ENCODE data around the gene GPC5.
"Not testable (repeated sequence)": the region's sequence is repeated elsewhere in the genome, so short reads cannot be mapped to it uniquely, and the experiment has no call there.

Gene GPC5

DNA sequence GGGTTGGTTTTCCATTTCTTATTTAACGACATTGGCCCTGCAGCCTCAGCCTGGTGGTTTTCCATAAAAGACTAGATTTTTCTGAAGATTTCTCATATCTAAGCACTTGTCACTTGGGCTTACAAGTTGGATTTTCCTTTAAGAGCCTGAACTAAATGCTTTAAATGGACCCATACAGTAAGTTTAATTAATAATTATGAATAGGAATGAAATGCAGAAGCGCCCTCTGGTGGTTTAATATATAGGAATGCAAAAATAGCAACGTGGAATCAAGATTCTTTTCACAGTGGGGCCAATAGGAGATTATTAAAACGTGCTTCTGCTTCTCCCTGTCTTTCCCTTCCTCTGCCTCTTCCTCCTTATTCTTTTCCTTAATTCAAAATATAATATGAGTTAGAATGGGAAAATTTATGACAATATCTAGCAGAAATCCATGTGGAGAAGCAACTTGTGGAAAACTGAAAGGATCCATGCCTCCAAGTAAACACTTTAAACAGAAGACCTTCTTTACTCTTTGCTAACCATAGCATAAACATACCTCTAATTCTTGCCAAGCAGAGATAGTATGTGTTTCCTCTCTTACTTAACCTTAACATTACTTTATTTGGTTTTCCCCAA lies 324.0 kb downstream of the GPC5 start:
- peak; percentile 72 for DNase-seq

DNA sequence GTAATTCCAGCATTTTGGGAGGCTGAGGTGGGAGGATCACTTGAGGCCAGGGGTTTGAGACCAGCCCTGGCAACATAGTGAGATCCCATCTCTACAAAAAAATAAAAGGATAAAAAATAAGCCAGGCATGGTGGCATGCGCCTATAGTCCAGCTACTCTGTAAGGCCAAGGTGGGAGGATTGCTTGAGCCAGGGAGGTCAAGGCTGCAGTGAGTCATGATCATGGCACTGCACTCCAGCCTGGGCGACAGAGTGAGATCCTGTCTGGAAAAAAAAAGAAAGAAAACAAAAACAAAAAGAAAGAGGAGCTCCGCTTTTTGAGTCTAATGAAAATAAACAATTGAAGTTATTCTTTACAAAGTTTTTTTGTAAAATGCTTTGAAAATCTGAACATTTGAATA lies 326.2 kb downstream of the GPC5 start:
- DNase-seq: no peak

DNA sequence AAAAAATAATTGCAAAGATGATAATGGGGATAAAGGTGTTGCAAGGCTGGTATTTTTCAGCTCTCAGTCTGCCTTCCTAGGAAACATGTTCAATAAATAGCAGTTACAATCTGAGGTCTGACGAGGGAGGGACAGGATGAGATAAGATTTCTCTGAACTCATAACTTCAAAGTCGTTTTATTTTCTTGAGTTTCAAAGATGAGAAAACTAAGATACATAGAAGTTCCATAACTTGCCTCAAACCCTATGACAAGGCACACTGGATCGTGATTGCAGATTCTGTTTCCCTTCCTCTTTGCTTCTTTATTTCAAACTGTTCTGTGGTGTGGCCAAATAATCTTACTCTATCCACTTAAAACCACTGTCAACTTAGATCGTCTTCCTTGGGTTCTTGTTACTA lies 327.2 kb downstream of the GPC5 start:
- no peak for DNase-seq

DNA sequence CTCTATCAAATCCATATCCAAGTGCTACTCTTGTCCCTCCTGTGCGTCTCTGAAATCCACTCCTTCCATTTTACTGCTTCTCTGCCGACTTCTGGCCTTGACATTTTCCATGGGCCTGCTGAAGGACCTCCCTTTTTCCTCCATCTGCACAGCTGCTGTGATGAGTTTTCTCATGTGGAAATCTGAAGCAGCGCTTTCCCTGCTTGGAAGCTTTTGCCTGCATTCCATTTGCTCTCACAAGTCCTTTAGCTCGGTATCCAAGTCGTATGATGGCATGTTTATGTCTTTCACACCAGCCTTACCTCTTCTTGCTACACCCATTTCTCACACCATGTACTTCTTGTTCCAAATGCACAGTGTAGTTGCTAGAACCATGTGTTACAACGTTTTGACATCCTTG lies 328.2 kb downstream of the GPC5 start:
- no peak for DNase-seq

DNA sequence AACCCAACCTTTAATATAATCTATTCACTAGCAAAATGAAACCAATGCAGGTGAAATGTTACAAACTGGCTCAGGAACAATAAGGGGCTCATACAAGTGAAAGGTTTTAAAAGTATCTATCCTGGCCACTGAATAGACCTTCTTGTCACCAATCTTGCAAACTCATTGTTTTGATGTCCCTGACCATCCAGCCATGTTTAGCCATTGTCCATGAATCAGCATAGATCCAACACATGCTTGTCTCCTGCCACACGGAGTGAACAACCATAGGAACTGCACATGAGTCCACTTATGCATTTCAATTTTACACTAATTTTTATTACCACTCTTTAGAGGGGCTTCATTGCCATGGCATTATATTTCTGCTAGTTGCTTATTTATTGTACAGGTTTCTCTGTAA lies 331.4 kb downstream of the GPC5 start:
- DNase-seq: no peak

DNA sequence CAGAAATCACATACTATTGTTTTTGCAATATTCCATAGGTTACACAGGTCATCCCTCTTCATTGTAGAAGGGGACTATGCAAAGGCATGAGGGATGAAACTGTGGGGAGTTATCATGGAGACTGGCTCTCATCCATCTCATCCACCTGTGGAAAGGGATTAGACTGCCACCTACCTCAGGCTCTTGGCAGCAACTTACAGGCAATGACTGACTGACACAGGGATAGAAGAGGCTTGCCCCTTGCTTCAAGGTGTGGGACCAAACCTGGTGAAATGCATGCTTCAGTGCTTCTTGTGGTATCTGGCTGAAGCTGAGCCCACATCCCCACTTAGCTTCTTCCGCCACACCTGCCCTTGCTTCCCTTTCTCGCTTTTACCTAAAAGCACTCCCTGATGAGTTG lies 341.3 kb downstream of the GPC5 start:
- DNase-seq: no peak

DNA sequence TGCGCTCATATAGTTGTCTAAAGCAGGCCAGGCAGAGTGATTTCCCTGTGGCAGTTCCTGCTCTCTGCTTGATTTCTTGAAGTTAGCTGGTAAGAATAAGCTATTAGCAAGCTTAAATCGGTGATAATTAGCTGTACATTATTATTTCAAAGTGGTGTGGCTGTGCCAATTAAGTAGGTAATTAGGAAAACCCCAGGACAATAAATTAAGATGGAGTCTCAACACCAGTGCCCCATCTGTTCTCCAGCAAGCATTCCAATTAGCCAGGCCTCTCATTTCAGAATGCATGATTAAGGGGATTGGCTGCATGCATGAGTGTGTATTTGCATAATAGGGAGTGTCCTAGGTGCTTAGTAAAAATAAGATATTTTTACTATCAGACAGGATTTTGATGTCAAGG lies 342.3 kb downstream of the GPC5 start:
- DNase-seq: no peak

DNA sequence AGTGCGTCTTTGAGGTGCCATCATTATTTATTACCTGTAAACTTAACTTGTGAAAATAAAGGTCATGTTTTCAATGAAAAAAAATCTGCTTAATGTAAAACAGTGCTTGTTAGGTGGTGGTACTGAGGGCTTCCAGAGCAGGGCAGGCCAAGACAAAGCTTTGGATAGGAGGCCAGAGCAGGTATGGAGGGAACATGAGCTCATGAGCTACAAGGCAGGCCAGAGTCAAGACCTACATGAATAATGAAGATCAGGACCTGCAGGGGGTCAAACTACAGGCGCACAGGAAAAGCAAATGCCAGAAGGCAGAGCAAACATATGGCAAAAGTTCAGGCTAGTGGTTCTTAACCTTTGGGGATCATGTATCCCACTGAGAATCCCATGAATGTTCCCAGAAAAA lies 343.5 kb downstream of the GPC5 start:
- DNase-seq: no peak

DNA sequence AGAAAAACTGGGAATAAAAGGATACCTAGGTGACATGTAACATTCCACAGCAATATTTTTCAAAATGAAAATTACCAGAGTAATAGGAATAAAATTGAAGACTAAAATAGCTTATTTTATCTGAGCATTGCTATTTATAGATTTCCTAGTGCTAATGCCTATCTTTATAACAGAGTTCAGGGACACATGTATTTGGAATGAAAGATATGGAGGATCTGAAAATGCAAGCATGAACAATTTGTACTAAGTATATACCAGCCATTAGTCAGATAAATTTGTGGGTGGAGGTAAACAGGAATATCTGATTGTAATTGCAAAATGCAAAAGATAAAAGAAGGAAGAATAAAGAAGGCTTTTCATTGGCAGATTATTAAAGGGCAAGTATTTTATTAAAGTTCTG lies 345.9 kb downstream of the GPC5 start:
- no peak for DNase-seq

DNA sequence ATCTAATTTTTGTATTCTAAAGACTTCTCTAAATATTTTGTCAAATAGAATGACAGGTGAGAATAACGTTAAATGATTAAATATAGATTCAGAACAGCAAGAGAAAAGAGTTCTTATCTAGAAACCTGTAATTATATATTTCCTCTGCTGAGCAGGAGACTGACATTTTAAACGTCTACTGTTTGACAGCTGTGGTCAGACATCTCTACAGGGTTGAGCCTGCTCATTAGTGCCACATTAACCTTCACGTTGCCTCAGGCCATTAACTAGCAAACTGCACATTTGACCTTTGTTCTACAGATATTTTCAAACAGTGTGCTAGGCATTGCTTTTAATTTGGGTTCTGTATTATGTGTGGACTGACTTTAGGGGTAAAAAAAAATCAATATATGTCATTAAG lies 347.5 kb downstream of the GPC5 start:
- DNase-seq: no peak

DNA sequence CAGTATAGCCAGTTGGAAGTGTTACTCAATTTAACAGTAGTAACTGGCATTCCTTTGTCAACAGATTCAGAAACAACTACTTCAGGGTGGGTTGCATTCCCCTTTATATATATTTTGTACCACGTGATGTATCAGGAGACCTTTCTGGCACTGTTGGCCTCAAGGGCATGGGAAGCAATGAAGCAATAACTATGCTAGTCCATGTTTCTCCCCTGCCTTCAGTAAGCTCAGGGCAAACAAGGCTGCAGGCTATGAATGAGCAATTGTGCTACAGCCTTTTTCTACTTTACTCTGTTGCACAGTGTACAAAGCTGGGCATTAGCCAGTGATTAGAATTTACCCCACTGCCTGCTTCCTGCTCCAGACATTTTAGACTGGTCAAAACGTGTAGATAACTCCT lies 348.8 kb downstream of the GPC5 start:
- no peak for DNase-seq

DNA sequence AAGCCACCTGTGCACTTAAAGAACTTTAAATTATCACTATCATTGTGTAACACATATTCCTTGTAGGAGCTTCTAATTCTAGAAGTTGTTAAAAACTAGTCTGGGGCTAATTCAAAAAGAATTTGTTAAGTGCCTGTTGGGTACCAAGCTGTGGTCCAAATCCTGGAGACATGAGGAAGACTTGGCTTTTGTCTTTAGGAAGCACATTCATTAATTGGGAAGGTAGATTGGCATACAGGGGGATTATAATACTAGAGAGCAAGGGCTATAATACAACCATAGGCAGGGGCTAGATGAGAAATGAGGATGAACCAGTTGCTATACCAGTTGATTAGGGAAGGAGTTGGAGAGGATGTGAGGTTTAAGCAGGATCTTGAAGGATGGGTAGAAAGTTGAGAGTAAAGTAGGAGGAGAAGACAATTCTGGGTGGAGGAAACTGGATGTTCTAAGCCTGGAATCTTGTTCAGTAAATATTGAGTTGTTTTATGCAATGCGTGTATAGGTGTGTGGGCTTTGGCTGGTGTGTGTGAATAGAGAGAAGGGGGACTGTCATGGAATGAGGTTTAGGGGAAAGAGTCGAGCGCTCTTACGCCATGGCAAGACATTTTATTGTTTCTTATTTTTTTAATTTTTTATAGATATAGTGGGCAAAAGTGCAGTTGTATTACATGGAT lies 350.1 kb downstream of the GPC5 start:
- DNase-seq: no peak

DNA sequence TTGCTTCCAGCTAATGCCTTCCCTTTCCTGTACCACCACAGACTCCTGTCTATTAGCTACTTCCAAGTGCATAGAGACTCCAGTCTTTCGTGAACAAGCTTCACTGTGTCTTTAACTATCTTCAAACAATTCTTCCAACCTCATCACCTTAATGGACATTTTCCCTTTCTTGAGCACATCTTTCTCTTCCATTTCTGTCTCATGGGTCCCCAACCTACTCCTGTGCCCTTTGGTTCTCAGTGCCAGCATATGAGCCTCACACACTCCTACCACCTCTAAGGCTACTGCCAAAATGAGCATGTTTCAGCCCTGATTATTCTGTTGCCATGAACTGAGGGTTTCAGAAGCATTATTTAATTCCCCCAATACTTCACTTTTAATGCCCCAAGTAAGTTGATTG lies 360.3 kb downstream of the GPC5 start:
- no peak for DNase-seq

DNA sequence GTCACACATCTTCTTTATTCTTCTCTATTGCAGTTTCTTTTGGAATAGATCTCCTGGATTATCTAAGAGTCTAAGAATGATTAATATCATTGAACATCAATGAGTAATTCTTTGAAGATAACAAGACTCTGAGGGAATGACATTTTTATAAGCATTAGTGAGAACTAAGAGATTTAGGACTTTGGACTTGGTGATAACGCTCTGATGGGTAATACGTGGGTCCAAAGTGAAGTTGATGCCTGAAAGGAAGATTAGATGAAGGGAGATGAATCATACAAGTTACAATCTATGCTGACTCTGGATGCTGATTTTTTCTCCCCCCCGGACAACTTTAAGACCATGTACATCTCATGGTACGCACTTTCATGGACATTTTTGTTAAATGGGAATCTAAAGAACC lies 364.5 kb downstream of the GPC5 start:
- DNase-seq: no peak

DNA sequence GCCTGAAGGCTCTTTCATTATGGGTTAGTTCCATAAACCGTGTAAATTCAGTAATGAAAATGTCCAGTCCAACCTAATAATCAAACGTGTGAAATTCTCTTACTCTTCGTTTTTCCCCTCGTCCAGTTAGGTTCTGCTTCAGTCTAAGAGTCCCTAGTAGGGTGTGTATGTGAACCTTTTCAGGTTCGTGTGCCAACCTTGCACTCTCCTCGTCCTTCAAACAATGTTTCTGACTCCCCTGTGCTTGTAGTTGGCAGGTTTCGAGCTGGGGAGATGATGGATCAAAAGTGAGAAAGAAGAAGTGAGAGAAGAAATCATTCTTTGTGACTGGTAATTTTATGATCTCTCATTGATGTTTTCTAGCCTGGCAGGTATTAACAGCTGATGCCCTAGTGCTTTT lies 366.1 kb downstream of the GPC5 start:
- no peak for DNase-seq

DNA sequence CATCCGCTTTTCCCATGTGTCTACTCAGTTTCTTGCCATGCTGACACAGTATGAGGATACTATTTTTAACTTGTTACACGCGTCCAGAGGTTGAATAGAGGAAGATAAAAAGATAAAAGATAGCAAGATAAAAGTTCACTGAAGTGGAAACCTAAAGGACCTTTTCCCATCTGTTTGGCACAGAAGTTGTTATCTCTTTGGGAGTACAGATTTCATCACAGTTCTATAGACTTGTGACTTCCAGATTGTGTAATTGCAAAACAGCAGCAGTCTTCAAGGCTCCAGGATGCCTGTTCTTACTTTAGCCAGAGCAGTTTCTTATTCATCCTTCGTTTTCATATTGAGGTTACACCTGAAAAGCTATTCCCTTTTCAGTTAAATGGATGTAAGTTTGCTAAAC lies 369.2 kb downstream of the GPC5 start:
- no peak for DNase-seq

DNA sequence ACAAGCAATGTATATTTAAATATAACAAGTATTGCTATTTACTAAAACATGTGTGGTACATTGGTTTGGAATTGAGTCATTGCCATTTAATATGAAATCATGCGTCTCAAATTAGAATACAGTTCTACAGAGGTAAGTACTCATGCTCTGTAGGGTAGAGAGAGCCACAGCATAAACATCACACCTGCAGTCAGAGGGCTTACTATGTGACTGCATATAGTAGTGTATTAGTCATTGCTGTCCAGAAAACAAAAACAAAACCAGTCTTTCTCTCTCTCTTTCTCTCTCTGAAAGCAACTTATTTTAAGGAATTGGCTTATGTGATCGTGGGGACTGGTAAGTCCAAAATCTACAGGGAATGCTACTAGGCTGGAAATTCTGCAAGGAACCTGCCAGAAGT lies 370.3 kb downstream of the GPC5 start:
- no peak for DNase-seq

DNA sequence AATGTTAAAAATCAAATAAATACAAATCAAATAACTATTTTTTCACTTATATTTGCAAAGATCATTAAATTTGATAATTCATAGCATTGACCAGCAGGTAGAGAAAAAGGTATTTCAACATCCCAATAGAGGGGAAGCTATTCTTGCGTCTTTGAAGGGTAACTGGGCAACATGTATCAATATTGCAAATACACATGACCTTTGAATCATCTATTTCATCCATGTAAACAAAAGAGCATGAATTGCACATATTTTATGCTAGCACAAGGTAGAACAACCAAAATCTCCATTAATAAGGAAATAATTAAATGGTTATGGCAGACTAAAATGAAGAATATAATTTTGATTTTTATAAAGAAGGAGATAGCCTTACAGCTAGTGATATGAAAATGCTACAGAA lies 372.8 kb downstream of the GPC5 start:
- DNase-seq: no peak

DNA sequence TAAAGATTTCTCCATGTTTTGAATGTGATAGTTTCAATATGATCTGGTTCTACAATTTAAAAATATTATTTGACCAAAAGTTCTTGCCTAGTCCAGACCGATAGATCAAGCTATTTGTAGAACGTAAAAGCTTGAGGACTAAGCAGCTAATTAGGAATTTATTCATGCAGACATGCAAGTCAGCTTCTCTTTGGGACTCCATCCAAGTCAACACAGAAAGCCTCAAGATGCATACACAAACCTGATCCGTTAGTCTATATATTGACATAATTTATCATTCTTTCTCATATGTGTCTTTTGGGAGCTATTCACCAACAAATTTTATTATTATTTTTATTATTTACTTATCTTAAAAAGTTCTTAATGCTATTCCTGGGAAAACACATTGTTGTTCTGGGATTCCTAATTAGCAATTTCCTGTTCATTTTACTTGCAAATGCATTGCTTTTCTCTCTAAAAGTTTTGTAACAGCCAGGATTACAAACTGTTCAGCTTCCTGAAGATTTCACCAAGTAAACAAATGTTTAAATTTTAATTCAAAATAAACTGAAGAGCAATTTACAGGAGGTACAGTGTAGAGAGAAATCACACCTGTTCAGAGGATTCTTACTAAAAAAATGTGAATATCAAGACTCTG lies 375.3 kb downstream of the GPC5 start:
- DNase-seq: no peak

DNA sequence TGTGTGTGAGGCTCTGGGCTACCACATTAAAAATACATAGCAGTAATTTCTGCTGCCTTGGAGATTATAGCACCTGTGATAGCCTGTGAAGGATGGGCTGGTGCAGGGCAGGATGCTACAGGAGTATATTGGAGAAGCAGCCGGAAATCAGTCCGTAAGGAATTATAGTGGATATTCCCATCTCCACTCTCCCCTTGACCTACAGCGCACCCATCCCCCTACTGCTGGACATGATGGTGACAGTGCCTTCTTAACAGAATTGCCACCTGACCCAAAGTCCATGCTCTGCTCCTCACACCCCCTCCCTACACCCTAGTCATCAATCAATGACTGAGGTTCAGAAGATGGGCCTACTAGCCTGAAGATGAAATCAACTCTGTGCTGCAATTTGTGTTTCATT lies 376.0 kb downstream of the GPC5 start:
- no peak for DNase-seq

DNA sequence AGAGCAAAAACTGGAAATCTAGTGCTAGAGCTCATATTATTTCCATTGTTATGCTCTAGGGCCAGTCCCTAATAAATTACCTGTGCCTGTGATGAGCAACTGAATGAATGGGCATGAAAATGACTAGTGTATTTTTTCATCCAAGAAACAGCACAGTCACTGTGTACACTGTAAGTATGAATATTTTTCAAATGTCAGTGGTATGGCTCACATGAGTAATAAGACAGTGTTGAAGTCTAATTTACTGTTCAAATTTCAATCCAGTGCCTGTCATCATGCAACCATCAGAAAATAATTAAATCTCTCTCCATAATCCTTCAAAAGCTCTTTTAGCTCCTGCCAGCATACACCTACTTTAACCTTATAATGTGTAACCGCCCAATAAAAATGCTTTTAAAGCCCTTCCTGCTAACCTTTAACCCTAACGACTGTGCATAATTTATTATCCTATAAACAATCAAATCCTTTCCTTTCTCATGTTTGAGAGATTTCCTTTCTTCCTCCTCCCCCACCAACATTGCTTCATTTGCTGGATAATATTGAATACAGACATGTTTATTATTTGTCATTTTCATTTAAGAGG lies 378.3 kb downstream of the GPC5 start:
- no peak for DNase-seq

DNA sequence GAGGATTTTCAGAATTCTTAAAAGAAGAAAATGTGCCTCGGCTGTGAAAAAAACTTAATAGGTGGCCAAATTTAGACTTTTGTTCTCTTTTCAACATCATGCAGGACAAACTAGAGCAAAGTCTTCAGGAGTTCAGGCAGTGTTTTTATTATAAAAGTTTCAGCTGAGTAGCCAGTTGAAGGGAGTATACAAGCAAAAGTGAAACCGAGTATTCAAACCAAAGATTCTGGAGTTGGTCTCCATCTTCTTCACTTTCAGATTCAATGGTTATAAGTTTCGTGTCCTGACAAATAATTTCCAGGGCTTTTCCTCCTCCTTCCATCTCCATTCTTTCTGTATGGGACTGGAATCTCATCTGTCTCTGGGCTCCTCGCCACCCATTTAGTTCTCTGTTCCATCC lies 379.7 kb downstream of the GPC5 start:
- no peak for DNase-seq

DNA sequence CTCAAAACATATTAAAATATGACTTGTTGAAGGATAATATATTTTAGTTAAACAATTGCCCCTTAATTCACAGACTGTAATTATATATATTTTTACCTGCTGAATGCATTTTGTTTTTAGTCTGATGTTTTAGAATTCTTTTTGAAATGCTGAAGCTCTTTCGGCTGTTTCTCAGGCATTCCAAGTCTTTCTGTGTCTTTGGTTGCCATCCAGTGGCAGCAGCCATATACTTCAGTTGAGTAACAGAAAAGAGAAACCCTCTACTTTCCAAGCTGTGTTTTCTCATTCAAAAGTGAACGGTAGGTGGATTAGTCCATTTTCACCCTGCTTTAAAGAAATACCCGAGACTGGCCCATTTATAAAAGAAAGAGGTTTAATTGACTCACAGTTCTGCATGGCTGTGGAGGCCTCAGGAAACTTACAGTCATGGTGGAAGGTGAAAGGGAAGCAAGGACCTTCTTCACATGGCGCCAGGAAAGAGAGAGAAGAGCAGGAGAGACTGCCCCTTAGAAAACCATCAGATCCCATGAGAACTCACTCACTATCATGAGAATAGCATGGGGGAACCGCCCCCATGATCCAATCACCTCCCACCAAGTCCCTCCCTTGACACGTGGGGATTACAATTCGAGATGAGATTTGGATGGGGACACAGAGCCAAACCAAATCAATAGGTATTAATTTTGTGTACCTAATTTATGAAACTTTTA lies 383.7 kb downstream of the GPC5 start:
- not testable (repeated sequence) for DNase-seq

Measured in NCI-H510A treated with DMSO at 0.1 percent for 48 hours (cell line).